Neuron (in vitro differentiated cells): Measurements from ENCODE around the gene GPR107.

Experiments used
- H2AFZ ChIP-seq: one replicate; pipeline ENCODE4 v1.6.1; 2013; ENCODE audit warnings: low read depth, mild to moderate bottlenecking, inconsistent platforms, low read length, moderate library complexity
- H3K27me3 ChIP-seq: one replicate; pipeline ENCODE4 v1.6.1; 2013; ENCODE audit warnings: low read length; ENCODE audit not compliant: insufficient read depth
- H3K36me3 ChIP-seq: one replicate; pipeline ENCODE4 v1.6.1; 2013; ENCODE audit warnings: low read length; ENCODE audit not compliant: insufficient read depth
- H3K4me1 ChIP-seq: one replicate; pipeline ENCODE4 v1.6.1; 2013; ENCODE audit warnings: low read length; ENCODE audit not compliant: insufficient read depth
- H3K4me3 ChIP-seq: 2 replicates; pipeline ENCODE4 v1.5.1; 2013; ENCODE audit warnings: mild to moderate bottlenecking, low read length, moderate library complexity
- H3K9me3 ChIP-seq: one replicate; pipeline ENCODE4 v1.6.1; 2013; ENCODE audit warnings: low read length

GPR107 gene

GRCh38 chr9:130090915-130091314, 37.2 kb downstream of the GPR107 start:
- no peaks in the 10 kb centered on the region for H3K4me1 ChIP-seq
- no peak overlapping the region for H3K4me3 ChIP-seq
- H3K9me3 ChIP-seq: no peaks in the 10 kb centered on the region
- H2AFZ ChIP-seq: no peak overlapping the region
- H3K27me3 ChIP-seq: no peaks in the 10 kb centered on the region
- H3K36me3 ChIP-seq: peaks cover 54% of the 10 kb centered on the region

GRCh38 chr9:130092910-130093309, 39.2 kb downstream of the GPR107 start:
- no peaks in the 10 kb centered on the region for H3K9me3 ChIP-seq
- H3K36me3 ChIP-seq: peaks cover 49% of the 10 kb centered on the region
- no peaks in the 10 kb centered on the region for H3K27me3 ChIP-seq
- no peaks in the 10 kb centered on the region for H3K4me1 ChIP-seq
- no peak overlapping the region for H2AFZ ChIP-seq
- no peak overlapping the region for H3K4me3 ChIP-seq

GRCh38 chr9:130095872-130096271, 42.2 kb downstream of the GPR107 start:
- Histone ChIP-seq H3K27me3 (no peaks in the 10 kb centered on the region), H3K4me1 (no peaks in the 10 kb centered on the region), H3K36me3 (peaks cover 58% of the 10 kb centered on the region), H3K4me3 (no peak overlapping the region), H3K9me3 (no peaks in the 10 kb centered on the region), H2AFZ (no peak overlapping the region)

GRCh38 chr9:130100681-130101080, 47.0 kb downstream of the GPR107 start:
- H3K4me3 ChIP-seq: no peak overlapping the region
- H3K27me3 ChIP-seq: no peaks in the 10 kb centered on the region
- no peak overlapping the region for H2AFZ ChIP-seq
- H3K36me3 ChIP-seq: peaks cover 69% of the 10 kb centered on the region
- no peaks in the 10 kb centered on the region for H3K4me1 ChIP-seq
- no peaks in the 10 kb centered on the region for H3K9me3 ChIP-seq

GRCh38 chr9:130101915-130102314, 48.2 kb downstream of the GPR107 start:
- H3K4me3 ChIP-seq: no peak overlapping the region
- H3K27me3 ChIP-seq: no peaks in the 10 kb centered on the region
- peaks cover 69% of the 10 kb centered on the region for H3K36me3 ChIP-seq
- H3K9me3 ChIP-seq: no peaks in the 10 kb centered on the region
- no peak overlapping the region for H2AFZ ChIP-seq
- H3K4me1 ChIP-seq: no peaks in the 10 kb centered on the region

- Histone ChIP-seq H3K4me1 (no peaks in the 10 kb centered on the region), H3K9me3 (no peaks in the 10 kb centered on the region), H3K36me3 (peaks cover 67% of the 10 kb centered on the region)
These were observed 50.9 kb downstream of the GPR107 start for GRCh38 chr9:130104491-130105193.

GRCh38 chr9:130106860-130107233, 53.1 kb downstream of the GPR107 start:
- Histone ChIP-seq H3K9me3 (no peaks in the 10 kb centered on the region), H3K36me3 (peaks cover 59% of the 10 kb centered on the region), H3K27me3 (no peaks in the 10 kb centered on the region), H3K4me3 (no peak overlapping the region), H2AFZ (no peak overlapping the region), H3K4me1 (no peaks in the 10 kb centered on the region)

More at GRCh38 chr9:130104491-130105193, 50.9 kb downstream of the GPR107 start:
- Histone ChIP-seq H2AFZ (no peak overlapping the region), H3K27me3 (no peaks in the 10 kb centered on the region), H3K4me3 (no peak overlapping the region)

- no peak overlapping the region for H2AFZ ChIP-seq
- no peak overlapping the region for H3K4me3 ChIP-seq
- H3K36me3 ChIP-seq: peaks cover 57% of the 10 kb centered on the region
- no peaks in the 10 kb centered on the region for H3K4me1 ChIP-seq
- no peaks in the 10 kb centered on the region for H3K9me3 ChIP-seq
- H3K27me3 ChIP-seq: no peaks in the 10 kb centered on the region
These were observed 53.6 kb downstream of the GPR107 start for GRCh38 chr9:130107234-130107861.

GRCh38 chr9:130107955-130108354, 54.2 kb downstream of the GPR107 start:
- Histone ChIP-seq H3K9me3 (no peaks in the 10 kb centered on the region), H3K27me3 (no peaks in the 10 kb centered on the region), H3K4me1 (no peaks in the 10 kb centered on the region), H3K4me3 (no peak overlapping the region), H2AFZ (no peak overlapping the region), H3K36me3 (peaks cover 52% of the 10 kb centered on the region)

GRCh38 chr9:130110166-130110565, 56.5 kb downstream of the GPR107 start:
- no peak overlapping the region for H3K4me3 ChIP-seq
- no peaks in the 10 kb centered on the region for H3K9me3 ChIP-seq
- no peak overlapping the region for H2AFZ ChIP-seq
- no peaks in the 10 kb centered on the region for H3K27me3 ChIP-seq
- H3K4me1 ChIP-seq: no peaks in the 10 kb centered on the region
- H3K36me3 ChIP-seq: peaks cover 39% of the 10 kb centered on the region

- H3K9me3 ChIP-seq: no peaks in the 10 kb centered on the region
- H3K4me3 ChIP-seq: no peak overlapping the region
- H2AFZ ChIP-seq: no peak overlapping the region
- H3K27me3 ChIP-seq: no peaks in the 10 kb centered on the region
- H3K4me1 ChIP-seq: no peaks in the 10 kb centered on the region
- H3K36me3 ChIP-seq: peaks cover 36% of the 10 kb centered on the region
These were observed 56.9 kb downstream of the GPR107 start for GRCh38 chr9:130110596-130111021.

GRCh38 chr9:130111786-130112537, 58.3 kb downstream of the GPR107 start:
- Histone ChIP-seq H3K27me3 (no peaks in the 10 kb centered on the region), H3K9me3 (no peaks in the 10 kb centered on the region), H3K36me3 (peaks cover 34% of the 10 kb centered on the region), H2AFZ (no peak overlapping the region), H3K4me3 (no peak overlapping the region), H3K4me1 (no peaks in the 10 kb centered on the region)

- Histone ChIP-seq H3K36me3 (peaks cover 31% of the 10 kb centered on the region), H3K9me3 (no peaks in the 10 kb centered on the region), H3K4me3 (no peak overlapping the region), H2AFZ (no peak overlapping the region), H3K4me1 (no peaks in the 10 kb centered on the region), H3K27me3 (no peaks in the 10 kb centered on the region)
These were observed 58.9 kb downstream of the GPR107 start for GRCh38 chr9:130112538-130113151.
